Measurements from ENCODE around the gene ERP27.

The ERP27 gene

DNA sequence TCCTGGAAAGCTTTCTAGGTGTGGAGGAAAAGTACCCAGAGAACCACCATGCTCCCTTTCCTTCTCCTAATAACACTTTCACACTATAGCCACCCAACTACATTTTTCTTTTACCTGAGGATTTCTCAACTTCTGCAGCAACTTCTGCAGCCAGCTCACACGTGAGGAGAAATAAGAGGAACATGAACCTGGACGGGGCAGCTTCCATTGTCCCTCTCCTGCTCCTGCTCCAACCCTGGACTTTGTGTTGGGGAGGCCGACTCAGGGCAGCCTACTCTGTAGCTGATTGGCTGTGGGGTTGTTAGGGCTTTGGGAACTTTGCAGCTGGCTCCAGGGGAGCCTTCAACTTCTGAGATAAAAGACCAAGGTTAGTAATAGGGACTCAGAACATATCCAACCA is at the start of gene ERP27:
Gene ERP27, minus strand, starts transcription at position 237 of the 400 bp plus-strand sequence. Its CDS starts 29 bp downstream, at position 208.
- DNase-seq (ENCODE audit: low spot score): no peak

DNA sequence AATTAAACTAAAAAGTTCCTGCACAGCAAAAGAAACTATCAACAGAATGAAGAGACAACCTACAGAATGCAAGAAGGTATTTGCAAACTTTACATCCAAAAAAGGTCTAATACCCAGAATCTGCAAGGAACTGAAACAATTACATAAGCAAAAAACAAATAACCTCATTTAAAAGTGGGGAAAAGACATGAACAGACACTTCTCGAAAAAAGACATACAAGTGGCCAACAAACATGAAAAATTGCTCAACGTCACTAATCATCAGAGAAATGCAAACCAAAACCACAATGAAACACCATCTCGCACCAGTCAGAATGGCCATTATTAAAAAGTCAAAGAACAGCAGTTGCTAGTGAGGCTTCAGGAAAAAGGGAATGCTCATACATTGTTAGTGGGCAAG is 49.7 kb upstream of the ERP27 start:
- no peak for DNase-seq (ENCODE audit: low spot score)

DNA sequence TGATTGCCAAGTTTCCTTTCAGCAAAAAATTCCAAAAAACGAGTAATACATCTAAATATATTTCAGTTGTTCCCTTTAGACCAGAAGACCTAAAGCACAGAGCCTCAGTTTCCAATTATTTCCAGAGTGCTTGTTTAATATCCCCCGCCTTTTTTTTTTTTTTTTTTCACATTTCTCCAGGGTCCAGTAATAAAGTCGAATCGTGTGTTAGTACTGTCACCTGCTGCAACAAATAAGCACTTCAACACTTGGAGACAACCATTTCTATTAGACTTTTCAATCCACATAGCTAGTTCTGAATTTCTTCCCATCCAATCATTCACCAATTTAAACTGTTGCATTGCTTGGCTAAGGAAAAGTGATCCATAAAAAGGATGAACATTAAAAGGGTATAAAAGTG is 48.1 kb upstream of the ERP27 start:
- no peak for DNase-seq (ENCODE audit: low spot score)

DNA sequence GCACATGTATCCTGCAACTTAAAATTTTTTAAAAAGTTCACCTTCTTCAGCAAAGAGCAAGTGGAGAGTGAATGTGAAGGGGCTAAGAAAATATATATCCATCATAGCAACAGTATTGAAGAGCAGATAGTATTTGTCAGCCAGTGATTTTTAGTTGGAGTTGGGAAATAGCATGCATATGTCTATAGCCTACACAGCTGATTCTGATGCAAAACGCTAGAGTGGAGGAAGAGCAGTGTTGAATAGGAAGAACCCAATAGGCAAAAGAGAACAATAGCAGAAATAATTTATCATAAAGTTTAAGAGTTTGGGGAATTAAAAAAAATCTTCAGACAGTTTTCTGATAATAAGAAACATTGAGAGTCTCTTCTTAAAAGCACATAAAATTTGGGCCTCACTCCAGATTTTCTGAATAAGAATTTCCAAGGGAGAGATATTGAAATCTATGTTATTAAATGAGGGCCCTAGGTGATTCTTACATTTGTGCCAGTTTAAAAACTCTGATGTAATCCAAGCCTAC is 46.5 kb upstream of the ERP27 start:
- no peak for DNase-seq (ENCODE audit: low spot score)

DNA sequence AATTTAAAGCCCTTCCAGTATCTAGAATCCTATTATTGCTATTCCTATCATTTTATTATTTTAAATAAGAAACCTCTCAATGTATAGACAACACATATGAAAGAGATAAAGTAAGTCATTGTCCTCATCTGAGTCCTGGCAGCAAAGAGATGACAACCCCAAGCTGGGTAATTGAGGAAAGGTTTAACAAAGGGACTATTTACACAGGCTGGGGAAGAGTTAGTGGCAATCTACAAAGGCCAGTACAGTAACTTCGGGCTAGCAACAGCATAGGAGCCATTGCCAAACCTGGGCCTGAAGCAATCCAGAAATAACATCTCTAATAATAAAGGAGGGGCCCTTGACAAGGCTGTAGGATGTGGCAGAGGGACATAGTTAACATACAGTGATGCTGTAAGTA is 45.7 kb upstream of the ERP27 start:
- DNase-seq (ENCODE audit: low spot score): no peak

DNA sequence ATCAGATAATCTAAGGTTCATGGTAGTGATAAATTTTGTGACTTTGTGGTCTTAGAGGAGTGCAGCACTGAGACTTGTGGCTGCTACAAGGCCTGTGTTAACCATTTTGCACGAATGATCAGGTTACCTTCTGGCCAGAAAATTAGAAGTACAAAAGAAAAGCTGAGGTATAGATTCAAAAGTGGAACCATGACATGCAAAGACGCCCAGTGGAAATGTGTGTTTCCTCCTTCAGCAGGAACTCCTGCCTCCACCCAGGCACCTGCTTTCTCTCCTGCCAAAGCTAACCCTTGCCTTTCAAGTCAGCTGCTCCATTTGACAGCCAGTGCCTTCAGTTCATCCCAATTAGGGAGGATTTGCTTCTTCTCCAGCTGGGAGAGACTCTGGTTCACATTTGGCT is 44.7 kb upstream of the ERP27 start:
- DNase-seq (ENCODE audit: low spot score): no peak

DNA sequence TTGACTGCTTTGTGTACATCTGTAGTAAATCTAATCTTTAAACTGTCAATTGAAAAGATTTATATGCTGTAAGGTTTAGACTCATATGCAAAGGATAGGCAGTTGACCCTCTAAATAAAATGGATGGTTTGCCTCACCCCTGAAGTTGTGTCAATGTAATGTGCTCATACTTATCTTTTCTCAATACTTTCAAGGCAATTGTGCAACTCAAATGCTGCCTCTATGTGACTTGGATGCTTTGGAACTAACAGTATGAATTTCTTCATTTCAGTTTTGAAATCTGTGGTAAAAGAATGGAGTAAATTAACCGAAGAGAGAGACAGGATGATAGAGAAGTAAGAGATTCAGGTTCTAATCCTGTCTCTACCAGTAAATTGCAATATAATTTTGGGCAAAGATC is 44.2 kb upstream of the ERP27 start:
- DNase-seq (ENCODE audit: low spot score): no peak

DNA sequence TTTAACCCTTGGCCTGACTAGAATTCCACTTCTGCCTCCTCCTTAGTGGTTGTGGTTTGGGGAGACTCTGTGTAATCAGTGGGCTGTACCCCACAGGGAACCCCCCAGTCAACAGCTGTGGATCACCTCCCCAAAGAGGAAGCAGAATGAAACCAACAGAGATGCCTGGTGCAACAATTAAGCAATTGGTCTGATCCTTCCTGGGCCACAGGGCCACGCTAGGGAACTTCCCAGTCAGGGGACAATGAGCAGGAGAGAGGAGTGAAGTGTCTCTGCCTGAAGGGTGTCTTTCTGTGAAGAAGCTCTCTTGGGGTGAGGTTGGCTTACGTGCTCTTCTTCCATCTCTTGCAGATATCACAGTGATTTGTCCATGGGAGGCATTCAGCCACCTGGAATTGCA is 42.7 kb upstream of the ERP27 start:
- DNase-seq (ENCODE audit: low spot score): no peak

DNA sequence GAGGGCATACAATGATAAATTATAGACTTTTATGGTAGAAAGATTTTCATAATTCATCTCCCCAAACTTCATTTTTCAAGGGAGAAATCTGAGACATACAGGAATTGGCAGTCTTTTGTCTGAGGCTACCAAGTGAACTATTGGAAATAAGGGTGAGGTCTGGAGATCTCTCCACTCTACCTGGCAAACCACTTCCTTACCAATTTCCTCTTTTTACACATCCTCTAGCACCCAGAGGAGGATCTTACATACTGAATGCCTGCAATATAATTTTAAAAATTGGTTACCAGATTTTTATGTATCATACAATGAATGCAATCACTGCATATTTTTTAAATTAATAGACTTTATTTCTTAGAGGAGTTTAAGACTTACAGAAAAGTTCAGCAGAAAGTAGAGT is 41.1 kb upstream of the ERP27 start:
- DNase-seq (ENCODE audit: low spot score): no peak

DNA sequence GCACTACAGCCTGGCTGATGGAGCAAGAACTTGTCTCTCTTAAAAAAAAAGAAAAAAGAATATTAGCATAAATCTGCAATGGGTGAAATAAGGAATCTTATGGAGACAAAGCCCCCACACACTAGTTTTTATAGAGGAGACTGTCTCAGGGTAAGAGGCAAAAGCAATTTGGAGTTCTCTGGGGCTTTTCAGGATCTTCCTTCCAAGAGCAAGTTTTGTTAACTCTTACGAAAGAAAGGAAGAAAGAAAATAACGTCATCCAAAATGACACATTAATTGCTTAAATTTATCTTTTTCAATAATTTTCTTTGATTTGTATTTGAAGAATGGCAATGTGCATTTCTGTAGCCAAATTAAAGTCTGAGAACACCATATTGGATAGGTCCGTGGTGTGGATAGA is 38.3 kb upstream of the ERP27 start:
- no peak for DNase-seq (ENCODE audit: low spot score)

DNA sequence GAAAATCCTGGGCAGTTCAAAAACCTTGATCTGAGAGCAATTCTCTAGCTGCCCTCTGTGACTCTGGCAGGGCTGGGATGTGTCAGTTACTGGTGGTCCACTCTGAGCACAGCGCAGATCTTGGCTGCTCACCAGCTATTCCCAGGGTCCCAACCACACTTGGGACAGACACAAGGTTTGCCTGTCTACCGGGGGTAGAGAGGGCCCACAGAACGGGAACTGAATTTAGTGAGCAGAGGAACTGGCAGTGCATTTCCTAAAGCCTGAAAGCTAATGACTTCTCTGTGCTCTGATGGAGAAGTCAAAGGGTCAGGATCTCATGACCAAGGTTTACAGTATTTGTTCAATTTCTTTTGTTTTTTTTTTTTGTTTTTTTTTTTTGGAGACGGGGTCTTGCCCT is 37.1 kb upstream of the ERP27 start:
- no peak for DNase-seq (ENCODE audit: low spot score)

DNA sequence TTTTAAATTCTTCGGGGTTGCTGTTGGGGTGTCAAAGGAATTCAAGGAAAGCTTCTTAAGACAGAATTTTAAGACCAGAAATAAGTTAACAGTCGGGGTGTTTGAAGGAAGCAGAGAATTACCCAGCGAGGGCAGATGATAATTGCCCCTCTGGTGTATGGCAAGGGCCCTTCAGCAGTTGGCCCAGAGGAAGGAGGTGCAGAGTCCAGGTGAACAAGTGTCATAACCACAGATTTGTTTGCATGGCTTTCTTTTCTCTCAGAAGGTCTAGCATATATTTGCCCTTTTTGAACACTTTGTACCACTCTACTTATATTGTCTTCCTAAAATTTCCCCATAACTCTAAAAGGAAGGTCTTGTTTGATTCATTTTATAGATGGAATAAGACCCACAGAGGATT is 36.3 kb upstream of the ERP27 start:
- no peak for DNase-seq (ENCODE audit: low spot score)

DNA sequence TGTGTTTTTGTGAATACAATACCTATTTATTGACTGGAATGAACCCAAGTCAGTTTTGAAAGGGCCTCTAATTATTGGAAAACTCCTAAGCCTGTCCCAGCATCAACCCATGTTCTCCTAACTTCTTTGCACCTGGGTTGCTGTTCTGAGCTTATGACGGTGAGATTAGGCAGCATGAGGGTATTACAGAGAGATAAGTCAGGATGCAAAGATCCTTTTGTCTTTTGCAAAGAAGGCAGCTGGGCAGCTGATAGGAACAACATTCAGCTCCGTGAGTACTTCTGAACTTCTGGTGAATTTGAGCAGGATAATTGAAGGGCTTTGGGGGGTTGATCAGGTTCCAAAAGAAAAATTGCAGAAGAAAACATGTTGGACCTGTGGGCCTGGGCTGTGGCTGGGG is 34.5 kb upstream of the ERP27 start, which contains the start of gene PDE6H:
Gene PDE6H, plus strand, starts transcription at position 227 of the 400 bp plus-strand sequence. CDS start 4,971 bp downstream, outside the sequence.
- DNase-seq (ENCODE audit: low spot score): no peak

DNA sequence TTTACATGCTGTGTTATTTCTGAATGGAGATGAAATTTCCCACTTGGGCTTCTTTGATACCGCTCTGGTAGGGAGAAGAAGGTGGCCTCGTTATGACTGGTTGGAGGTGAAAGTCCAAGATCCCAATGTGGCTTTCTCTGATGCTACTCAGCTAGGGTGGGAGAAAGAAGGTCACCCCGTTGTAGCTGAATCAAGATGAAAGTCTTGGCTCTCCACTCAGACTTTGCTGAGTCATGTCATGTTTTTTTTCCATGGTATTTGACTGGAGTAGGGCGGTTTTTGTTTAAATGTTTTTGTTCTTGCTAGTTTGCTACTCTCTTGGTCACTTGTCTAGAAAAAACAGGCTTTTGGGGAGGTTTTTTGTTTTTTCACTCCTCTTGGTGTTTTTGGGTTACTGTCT is 32.1 kb upstream of the ERP27 start:
- DNase-seq (ENCODE audit: low spot score): no peak

DNA sequence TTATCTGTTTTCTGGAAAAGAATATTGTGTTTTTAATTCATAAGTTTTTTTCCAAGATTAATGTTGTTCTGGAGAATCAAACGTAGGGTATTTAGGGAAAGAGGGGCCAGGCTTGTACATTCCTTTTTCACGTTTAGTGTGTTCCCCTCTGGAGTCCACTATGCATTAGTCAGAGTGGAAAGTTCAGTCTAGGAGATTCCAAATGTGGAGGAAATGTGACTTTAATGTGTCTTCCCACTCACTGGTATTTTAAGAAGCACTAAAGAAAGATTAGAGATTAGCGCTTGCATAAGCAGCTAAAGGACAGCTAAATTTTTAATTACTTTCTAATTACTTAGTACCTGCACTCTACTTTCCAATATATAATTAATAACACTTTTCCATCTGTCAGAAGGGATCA is 30.1 kb upstream of the ERP27 start:
- no peak for DNase-seq (ENCODE audit: low spot score)

DNA sequence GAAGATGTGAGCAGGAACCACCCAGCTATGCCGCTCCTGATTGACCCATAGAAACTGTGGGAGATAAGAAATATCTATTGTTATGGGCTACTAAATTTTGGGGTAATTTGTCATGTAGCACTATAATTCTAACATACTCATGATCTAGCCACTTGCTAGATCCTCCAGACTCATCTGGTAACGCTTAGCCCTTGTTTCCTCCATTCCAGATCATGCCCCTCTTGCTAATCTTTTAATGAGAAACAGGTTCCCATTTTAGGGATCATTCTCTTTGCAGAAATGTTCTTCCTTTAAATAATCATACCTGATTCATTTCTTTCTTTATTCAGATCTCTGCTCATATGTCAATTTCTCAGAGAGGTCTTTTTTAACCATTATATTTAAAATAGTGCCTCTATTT is 26.9 kb upstream of the ERP27 start:
- DNase-seq (ENCODE audit: low spot score): no peak

DNA sequence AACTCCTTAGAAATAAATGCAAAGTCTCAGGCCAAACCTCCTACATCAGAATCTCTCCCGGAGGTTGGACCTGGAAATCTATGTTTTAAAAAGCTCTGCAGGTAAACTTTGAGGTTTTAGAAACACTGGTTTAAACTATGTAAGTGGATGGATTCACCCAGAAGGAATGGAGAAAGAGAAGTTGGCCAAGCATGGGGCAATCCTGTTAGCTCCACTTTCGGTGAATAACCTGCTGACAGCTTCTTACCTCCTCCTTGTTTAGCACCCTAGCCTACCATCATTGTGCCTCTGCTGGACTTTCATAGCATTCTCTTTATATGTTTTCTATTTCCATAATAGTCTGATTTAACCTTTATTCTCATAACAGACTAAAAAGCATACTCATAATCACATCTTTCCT is 26.1 kb upstream of the ERP27 start:
- DNase-seq (ENCODE audit: low spot score): no peak

DNA sequence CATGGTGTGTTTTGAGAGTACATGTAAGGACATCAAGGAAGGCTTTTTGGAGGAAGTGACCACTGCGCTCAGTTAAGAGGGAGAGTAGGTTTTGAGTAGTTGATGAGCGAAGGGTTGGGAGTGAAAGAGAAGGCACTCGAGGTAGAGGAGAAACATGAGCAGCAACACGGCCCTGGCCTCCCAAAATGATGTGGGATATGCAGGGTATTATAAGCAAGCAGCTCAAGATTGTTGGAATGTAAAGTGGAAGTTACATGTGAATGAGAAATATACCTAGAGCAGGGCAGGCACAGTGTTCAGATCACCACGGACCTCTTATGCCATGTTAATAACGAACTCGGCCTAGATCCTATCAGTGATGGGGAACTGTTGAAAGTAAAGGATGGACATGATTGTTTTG is 25.2 kb upstream of the ERP27 start:
- DNase-seq (ENCODE audit: low spot score): no peak

DNA sequence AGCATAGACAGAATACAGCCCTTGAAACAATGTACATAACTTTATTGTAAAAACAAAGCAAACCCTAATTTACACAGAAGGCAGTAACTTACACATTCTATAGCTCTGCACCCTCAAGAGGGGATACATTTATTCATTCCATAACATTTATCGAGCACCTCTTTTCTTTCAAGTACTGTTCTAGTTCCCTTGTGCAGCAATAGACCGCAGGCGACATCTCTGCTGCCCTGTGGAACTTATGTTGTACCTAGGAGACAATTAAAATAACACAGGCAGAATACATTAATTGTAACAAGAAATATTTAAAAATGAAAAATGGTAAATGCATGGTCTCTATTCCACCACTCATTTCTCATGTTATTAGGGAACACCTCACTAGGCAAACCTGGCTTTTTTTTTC is 24.5 kb upstream of the ERP27 start:
- no peak for DNase-seq (ENCODE audit: low spot score)

DNA sequence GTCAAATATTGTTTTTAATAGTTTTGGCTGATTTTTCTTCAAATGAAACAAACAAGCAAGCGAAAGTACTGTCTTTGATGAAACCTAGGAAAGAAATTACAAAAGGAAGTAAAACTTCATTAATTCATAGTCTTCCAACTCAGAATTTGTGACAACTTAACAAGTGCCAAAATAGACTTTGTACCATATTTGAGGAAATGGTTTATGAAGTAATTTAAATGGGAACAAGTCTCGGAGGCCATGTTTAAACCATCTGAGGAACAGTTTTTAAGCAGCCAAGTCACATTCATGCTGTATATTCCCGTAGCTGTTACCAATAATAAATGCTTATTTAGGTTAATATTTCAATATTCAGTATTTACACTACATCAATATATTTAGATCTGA is 23.8 kb upstream of the ERP27 start:
- no peak for DNase-seq (ENCODE audit: low spot score)

DNA sequence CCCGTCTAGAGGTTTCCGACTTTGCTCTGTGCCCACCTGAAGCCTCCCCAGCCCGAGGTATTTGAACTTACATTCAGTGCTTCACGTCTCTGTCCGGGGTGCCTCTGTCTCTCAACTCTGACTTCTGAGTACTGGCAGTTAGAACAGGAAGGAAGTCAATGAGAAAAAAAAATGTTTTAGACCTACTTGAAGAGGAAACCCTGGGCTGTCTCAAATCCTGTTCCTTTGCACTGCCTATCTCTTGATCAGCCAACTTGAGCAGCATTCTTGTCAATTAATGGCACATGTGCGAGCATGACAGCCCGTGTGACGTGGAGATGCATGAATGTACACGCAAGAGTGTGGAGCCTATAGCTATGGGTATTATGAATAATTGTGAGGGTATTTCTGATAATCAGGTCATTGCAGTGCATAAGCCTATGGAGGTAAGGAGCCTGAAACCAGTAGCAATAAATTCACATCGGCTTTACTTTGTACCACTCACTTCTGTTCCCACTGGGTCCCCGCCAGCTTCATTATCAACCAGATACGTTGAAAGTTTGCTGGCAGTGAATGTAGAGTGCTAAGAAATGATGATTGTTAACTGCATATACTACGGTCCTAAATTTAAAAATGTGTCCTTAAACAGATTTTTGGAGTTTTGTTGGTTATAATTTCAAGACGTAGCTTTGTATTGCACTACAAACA is 23.3 kb upstream of the ERP27 start, which contains the start of gene ARHGDIB:
Gene ARHGDIB, minus strand, starts transcription at position 136 of the 687 bp plus-strand sequence. CDS start 10,889 bp downstream, outside the sequence.
- DNase-seq (ENCODE audit: low spot score): peak; percentile 46

DNA sequence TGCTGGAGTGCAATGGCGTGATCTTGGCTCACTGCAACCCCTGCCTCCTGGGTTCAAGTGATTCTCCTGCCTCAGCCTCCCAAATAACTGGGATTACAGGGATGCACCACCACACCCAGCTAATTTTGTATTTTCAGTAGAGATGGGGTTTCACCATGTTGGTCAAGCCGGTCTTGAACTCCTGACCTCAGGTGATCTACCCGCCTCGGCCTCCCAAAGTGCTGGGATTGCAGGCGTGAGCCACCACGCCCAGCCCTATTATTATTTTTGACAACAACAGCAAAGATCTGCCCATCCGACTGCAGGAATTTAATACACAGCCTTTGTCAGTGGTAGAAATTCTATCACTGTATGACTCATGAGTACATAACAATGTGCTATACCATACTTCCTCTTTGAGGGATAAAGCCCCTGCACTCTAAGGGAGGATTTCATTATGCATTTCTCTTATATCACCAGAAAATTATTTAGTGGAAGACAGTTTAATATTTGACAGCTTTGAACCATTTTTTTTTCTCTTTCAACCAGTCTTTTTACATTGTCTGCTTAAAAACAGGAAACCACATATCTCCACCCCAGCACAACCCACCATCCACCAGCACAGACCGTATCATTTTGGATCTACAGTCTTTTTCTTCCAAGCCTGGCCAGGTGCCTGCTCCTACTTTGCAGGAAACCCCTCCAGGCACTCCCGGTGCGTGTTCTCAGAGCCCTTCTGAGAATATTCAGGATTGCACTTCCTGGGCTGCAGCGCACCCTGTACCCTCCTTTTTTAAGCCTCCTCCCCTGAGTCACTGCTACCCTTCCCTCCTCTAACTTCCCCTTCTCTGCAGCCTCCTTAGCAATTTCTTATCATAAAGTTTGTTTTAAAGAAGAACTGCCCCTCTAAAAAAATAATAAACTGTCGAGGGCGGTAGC is 22.5 kb upstream of the ERP27 start:
- DNase-seq (ENCODE audit: low spot score): peak; percentile 19

DNA sequence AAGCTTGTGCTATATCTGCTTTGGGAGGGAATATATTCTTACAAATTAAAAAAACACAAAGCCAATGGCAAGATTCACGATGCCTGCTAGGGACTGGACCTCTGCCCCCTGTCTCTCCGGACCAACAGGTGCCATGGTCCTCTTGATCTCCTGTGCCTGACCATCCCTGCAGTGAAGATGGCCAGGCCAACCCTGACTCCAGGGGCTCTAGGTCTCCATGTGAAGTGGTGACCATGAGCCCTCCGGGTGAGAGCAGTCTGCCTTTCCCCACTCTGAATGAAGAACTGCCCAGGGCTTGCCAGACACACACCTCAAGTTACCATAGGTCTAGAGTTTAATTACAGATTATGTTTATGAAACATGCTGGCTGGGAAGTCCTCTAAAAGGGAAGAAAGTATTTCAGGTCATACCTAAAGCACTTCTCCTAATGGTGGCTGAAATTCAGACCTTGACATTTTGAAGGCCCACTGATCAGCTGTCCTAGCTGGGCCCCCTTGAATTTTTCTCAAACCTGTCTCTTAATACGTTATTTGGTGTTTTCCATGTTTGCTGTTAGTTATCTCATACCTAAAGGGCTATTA is 21.7 kb upstream of the ERP27 start:
- DNase-seq (ENCODE audit: low spot score): no peak

Measured in globus pallidus (tissue), 1 donor.